GM19395 (cell line): ENCODE results near the gene PSMA7.
"Not testable (repeated sequence)": the region's sequence is repeated elsewhere in the genome, so short reads cannot be mapped to it uniquely, and the experiment has no call there.

ENCODE experiments used
- ATAC-seq: cut with Tn5 transposase; IDR thresholded peaks from one replicate; pipeline ENCODE4 v1.9.1; 2021; ENCODE audit warnings: mild to moderate bottlenecking, moderate library complexity; ENCODE audit not compliant: unreplicated experiment

The PSMA7 gene

GRCh38 chr20:62156254-62156556, 13.0 kb upstream of the PSMA7 start:
- no peak for ATAC-seq

DNA sequence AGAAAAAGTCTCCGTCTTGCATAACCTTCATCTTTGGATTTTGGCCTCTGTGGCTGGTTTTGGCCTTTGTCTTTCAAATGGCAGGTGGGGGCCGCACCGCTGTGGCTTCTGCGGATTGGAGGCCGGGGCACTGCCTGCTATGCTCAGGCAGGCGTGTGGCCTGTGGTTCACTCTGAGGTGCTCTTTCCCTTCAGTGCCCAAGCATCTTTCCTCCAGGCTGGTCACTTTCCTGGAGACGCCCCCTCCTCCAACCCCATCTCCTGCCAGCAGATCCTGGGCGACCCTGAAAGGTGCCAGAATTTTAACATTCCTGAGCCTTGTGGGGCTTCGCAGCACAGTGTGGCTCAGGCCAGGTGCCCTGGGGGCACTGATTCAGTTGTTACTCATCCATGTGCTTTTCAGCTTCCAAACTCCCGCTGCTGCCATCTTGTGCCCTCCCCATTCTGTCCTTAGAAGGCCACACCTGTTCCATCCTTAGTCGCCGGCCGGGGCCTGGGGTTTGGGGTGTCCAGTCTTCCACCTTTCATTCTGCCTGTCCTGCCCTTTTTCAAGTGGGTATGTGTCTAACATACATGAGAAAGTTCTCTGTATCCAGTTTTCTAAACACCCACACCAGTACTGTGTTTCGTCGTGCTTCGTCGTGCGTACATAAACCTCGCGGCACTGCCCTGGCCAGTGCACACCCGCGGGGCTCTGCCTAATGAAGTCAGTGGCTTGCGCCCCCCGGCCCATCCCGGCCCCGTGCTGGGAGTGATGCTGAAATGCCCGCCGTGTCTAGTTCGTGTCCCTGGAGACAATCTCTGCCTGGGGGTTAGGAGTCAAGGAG, 12.4 kb upstream of the PSMA7 start:
- no peak for ATAC-seq

DNA sequence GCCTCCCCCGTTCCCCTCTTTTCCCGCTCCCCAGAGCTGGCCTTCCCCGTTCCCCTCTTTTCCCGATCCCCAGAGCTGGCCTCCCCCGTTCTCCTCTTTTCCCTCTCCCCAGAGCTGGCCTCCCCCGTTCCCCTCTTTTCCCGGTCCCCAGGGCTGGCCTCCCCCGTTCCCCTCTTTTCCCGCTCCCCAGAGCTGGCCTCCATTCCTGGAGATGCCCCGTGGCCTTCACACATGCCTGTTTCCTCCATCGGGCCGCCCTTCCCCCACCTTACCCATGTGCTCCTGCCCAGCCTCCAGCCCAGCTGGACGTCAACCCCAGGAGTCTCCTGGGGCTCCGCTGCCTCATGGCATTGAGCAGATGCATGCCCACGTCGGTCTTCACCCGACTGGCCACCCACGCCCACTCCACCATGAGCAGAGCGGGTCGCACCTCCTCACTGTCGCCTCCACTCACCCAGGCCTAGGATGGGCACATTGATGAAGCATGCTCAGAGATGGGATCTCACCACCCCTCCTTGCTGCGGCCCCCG, 8.7 kb upstream of the PSMA7 start:
- no peak for ATAC-seq

DNA sequence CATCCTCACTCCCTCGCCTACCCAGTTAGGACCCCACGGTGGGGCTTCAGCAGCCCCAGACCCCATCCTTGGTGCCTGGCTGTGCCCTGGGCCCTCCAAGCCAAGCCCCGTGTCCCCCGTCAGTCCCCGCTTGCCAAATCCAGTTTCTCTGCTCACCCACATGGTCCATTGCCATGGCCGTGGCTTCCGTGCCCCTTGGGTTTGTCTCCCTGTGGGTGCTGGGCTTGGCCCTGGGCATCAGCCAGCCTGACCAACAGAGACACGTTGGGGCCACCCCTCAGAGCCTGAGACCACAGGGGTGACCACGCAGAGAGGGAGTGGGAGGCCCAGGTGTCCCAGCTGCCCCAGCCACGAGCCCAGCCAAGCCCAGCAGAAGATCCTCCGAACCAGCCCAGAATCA, 8.0 kb upstream of the PSMA7 start:
- no peak for ATAC-seq

DNA sequence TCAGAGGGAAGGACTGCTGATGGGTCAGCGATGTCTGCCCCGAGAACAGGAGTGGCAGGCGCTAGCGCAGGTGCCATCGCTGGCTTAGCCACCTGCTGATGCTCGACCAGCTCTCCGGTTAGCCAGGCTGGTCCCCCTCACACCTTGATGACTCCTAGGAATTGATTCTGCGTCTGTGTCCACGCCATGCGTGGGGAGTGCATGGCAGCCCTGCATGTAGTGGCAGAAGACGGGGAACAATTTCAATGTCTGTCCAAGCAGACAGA, 7.0 kb upstream of the PSMA7 start:
- ATAC-seq = no peak

DNA sequence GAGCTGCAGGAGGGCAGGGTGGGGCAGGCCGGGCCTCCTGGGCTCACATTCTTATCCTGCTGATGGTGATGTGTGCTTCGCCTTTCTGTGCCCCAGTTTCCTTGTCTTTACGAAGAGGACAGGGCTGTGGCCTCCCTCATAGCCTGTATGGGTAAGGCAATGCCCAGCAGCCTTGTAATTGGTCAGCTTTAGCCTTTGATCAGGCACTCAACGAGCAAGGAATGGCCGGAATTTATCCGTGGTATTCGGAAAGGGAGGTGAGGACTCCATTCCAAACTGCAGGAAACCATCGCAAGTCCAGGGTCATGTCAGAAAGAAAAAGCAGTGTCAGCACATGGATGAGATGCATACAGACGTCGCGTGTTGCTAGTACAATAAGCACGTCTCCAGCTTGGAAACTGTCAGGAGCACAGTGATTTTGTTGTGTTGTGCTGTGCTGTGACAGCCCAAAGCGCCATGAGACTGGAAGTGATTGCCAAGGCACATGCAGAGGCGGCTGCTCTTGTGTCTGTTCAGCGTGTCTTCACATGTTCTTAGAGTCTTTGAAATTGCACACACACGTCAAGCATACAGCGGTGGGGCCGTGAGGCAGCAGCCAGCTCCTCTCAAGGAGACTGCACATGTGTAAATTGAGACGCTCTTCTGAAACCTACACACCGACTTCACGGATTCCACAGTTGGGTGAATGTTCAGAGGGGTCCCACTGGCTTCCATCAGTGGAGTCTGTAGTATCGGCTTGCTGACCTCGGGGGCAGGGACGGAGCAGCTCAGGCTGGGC, 6.5 kb upstream of the PSMA7 start:
- no peak for ATAC-seq

- no peak for ATAC-seq
Measured at GRCh38 chr20:62148908-62149314, 5.7 kb upstream of the PSMA7 start.

GRCh38 chr20:62148383-62148782, 5.2 kb upstream of the PSMA7 start:
- ATAC-seq = not testable (repeated sequence)

DNA sequence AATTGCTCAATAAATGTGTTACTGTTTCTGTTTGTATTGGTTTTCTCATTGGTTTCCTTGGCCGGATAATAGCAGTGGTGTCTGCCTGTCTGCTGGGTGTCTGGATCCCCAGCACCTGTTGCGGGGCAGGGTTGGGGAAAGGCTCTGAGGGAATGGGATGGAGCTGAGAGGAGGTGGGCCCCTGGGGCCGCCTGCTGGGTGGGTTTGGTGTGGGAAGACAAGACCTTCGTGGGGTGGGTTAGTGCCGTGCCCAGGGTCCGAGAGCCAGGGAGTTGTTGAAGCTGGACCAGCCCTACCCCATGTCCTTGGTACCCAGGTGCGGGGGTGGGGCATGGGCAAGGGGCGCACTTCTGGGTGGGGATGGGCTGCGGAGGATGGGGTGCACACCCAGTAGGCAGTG, 4.3 kb upstream of the PSMA7 start:
- ATAC-seq = no peak

GRCh38 chr20:62147125-62147524, 3.9 kb upstream of the PSMA7 start:
- no peak for ATAC-seq

- no peak for ATAC-seq
Measured at GRCh38 chr20:62146019-62146755, 3.0 kb upstream of the PSMA7 start.

DNA sequence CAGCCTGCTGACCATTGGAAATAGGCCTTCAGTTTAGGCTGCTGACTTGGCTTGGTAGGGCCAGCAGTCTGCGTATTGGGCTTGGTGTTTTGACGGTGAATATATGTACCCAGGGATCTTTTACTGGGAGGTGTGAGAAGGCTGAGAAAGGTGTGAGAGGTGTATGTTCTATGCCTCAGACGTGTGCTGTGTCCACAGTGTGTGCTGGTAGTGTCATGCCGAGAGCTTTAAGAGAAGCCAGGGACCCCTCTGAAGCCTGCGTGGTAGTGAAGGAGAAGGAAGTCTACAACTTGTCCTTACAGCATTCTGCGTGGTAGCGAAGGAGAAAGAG, 2.5 kb upstream of the PSMA7 start:
- no peak for ATAC-seq

GRCh38 chr20:62143957-62144825, 997 bp upstream of the PSMA7 start:
- ATAC-seq = peak; percentile 37

GRCh38 chr20:62142252-62143080, 728 bp downstream of the PSMA7 start:
- peak; percentile 19 for ATAC-seq

GRCh38 chr20:62141397-62142251, 1.6 kb downstream of the PSMA7 start:
- no peak for ATAC-seq

- ATAC-seq = no peak
Measured at GRCh38 chr20:62141043-62141396, 2.2 kb downstream of the PSMA7 start.

GRCh38 chr20:62139636-62140035, 3.6 kb downstream of the PSMA7 start:
- ATAC-seq = no peak

- ATAC-seq = no peak
Measured at GRCh38 chr20:62138912-62139311, 4.3 kb downstream of the PSMA7 start.

DNA sequence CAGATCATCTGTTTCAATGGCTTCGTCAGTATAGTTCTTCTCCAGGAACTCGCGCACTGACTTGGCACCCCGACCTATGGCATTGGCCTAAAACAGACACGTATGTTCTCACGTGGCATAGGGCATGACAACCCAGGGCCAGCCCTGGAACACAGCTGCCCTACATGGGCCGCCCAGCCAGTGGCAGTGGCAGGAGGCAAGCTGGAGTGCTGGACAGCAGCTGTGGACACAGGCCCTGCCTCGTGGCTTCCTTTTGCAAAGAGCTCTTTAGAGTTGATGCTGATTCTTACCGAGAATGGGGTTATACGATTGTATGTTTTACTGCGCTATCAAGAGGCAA, 5.0 kb downstream of the PSMA7 start:
- no peak for ATAC-seq
